K562 (cell line): ENCODE measurements around the gene ZNF620. TPM values are rescaled to one million over a fixed set of nuclear protein-coding genes. Genes with fewer than 3 reads are reported as not detected.
A peak's percentile ranks its signal among the peaks of the same experiment; 100 is the strongest.

Experiments
- ADNP ChIP-seq: fragments of 200-800 bp; sonication (Bioruptor generic); IDR thresholded peaks from 2 replicates; pipeline ENCODE4 v1.6.1; 2016; ENCODE audit warnings: missing genetic modification characterization, missing compliant biosample characterization
- BCL6 ChIP-seq: fragments of 250-450 bp; sonication (Bioruptor Pico); IDR thresholded peaks from 2 replicates; pipeline ENCODE4 v1.4.0; 2020
- EWSR1 ChIP-seq: fragments of 450-650 bp; IDR thresholded peaks from 2 replicates; pipeline ENCODE4 v1.6.1; 2018; ENCODE audit warnings: borderline replicate concordance, mild to moderate bottlenecking, low read depth, moderate library complexity; ENCODE audit not compliant: partially characterized antibody
- FOSL1 ChIP-seq: fragments of 200-800 bp; sonication (Bioruptor generic); conservative IDR thresholded peaks from 2 replicates; pipeline ENCODE4 v1.6.1; 2016; ENCODE audit warnings: missing genetic modification characterization, missing compliant biosample characterization
- NFATC3 ChIP-seq: fragments of 450-650 bp; IDR thresholded peaks from 2 replicates; pipeline ENCODE4 v1.6.1; 2017; ENCODE audit warnings: mild to moderate bottlenecking
- POLR2AphosphoS5 ChIP-seq: IDR thresholded peaks from 2 replicates; pipeline ENCODE4 v1.6.1; 2011; ENCODE audit warnings: mild to moderate bottlenecking, low read depth, low read length, moderate library complexity; ENCODE audit not compliant: control insufficient read depth, insufficient read depth
- RHOXF2B ChIP-seq: fragments of 250-450 bp; sonication (Bioruptor Pico); conservative IDR thresholded peaks from 2 replicates; pipeline ENCODE4 v1.5.1; 2021
- SAFB2 ChIP-seq: fragments of 200-400 bp; formaldehyde crosslinking; IDR thresholded peaks from 2 replicates; pipeline ENCODE4 v1.6.1; 2018; ENCODE audit warnings: borderline replicate concordance, low read length, low read depth, moderate library complexity; ENCODE audit not compliant: severe bottlenecking
- TFAM ChIP-seq: fragments of 250-450 bp; sonication (Bioruptor Pico); conservative IDR thresholded peaks from 2 replicates; pipeline ENCODE4 v1.5.0; 2021; ENCODE audit warnings: mild to moderate bottlenecking, moderate library complexity
- TSC22D4 ChIP-seq: fragments of 450-650 bp; IDR thresholded peaks from 2 replicates; pipeline ENCODE4 v1.6.1; 2016; ENCODE audit warnings: missing genetic modification characterization, missing biosample characterization, control low read depth
- ZKSCAN8 ChIP-seq: fragments of 200-800 bp; sonication (Bioruptor generic); IDR thresholded peaks from 2 replicates; pipeline ENCODE4 v1.6.1; 2016; ENCODE audit warnings: missing genetic modification characterization, missing compliant biosample characterization
- ZNF124 ChIP-seq: sonication (generic); formaldehyde crosslinking; IDR thresholded peaks from 2 replicates; pipeline ENCODE4 v1.8.1; 2022; ENCODE audit warnings: missing genetic modification reagents
- polyA plus RNA-seq, 8 experiments: library from polyadenylated mRNA; depleted of rRNA in 4 of 8; stranded (reverse) in 5 of 8; unstranded in 3 of 8; fragments of >200 nt; fragmentation: Nextera tagmentation in 2 of 8; fragmentation: Illumina TruSeq in 1 of 8; extraction: Ambion mirVana in 2 of 8; extraction: Trizol in 1 of 8; gene quantifications; 2 replicates each; pipeline versions ENCODE4 v1.2.1 to v1.2.3, GENCODE V29; 2011 to 2014; ENCODE audit warnings: inconsistent platforms in 1 of 8, missing spikeins in 1 of 8
- total RNA-seq, 7 experiments: library from RNA; depleted of rRNA in 6 of 7; stranded (reverse); fragments of >200 nt in 6 of 7; fragmentation: Illumina TruSeq in 2 of 7; extraction: Trizol in 2 of 7; gene quantifications; 2 replicates each; pipeline versions ENCODE4 v1.2.1 to v1.2.3, GENCODE V29; 2011 to 2021; ENCODE audit warnings: low replicate concordance in 1 of 7
- TF ChIP-seq, protein P1 (sequence below): fragments of 450-650 bp; IDR thresholded peaks from 2 replicates; pipeline ENCODE4 v1.7.1; 2018; ENCODE audit warnings: mild to moderate bottlenecking, low read depth; ENCODE audit not compliant: partially characterized antibody
- TF ChIP-seq, protein P2 (sequence below): sonication (generic); formaldehyde crosslinking; IDR thresholded peaks from 2 replicates; pipeline ENCODE4 v1.8.1; 2023; ENCODE audit warnings: mild to moderate bottlenecking, missing genetic modification reagents, moderate library complexity
- TF ChIP-seq, protein P3 (sequence below): fragments of 450-650 bp; IDR thresholded peaks from 2 replicates; pipeline ENCODE4 v1.7.0; 2016; ENCODE audit warnings: borderline replicate concordance
- TF ChIP-seq, protein P4 (sequence below): fragments of 450-650 bp; IDR thresholded peaks from 2 replicates; pipeline ENCODE4 v1.6.1; 2016; ENCODE audit warnings: missing biosample characterization, missing genetic modification characterization
- TF ChIP-seq, protein P5 (sequence below), 2 experiments: fragments of 450-650 bp in 1 of 2; IDR thresholded peaks; 2 replicates each; pipeline ENCODE4 v1.6.1; 2011 to 2017; ENCODE audit warnings: low read depth in 2 of 2, antibody characterized with exemption in 1 of 2, borderline replicate concordance in 1 of 2, low read length in 1 of 2, mild to moderate bottlenecking in 1 of 2, mixed read lengths in 1 of 2; ENCODE audit not compliant: control insufficient read depth in 1 of 2

Gene ZNF620
- total and polyA plus RNA-seq, 9 of the 15 experiments (the other 6 are each of a cell fraction or from before 2014, with no cell fraction given), result 1.2 to 5.5 (median 3.3) TPM

DNA sequence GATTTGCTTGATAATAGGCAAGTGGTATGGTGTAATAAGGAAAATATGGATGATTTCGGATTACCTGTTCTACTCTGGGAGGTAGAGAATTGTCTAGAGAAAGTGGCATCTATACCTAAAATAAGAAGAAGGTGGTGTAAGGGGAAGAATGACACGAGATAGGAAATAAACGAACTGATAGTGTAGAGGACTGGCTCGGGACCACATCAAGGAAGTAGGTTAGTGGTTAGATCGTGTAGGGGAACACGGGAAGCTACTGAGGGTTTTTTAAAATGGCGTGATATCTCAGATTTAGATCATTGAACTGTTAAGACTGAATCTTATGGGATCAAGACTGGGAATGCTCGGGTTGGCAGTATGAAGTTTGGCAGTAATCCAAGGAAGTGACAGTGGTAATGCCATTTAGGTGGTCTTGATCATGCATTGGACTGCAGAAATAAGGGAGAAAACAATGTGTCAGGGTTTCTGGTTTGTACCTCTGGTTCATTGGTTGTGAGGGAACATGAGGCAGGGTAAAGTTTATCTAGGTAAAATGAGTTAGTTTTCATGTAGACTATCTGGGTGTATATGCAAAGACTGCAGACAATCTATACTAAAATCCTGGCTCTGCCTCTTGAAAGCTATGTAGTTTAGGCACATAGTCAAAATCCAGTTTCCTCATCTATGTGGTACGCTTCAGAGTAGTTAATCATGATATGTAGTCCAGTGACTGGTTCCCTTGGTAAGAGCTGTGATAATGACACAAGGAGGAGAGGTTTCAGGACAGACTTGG lies 41.3 kb upstream of the ZNF620 start (continued):
- TF ChIP-seq, protein P1, sequence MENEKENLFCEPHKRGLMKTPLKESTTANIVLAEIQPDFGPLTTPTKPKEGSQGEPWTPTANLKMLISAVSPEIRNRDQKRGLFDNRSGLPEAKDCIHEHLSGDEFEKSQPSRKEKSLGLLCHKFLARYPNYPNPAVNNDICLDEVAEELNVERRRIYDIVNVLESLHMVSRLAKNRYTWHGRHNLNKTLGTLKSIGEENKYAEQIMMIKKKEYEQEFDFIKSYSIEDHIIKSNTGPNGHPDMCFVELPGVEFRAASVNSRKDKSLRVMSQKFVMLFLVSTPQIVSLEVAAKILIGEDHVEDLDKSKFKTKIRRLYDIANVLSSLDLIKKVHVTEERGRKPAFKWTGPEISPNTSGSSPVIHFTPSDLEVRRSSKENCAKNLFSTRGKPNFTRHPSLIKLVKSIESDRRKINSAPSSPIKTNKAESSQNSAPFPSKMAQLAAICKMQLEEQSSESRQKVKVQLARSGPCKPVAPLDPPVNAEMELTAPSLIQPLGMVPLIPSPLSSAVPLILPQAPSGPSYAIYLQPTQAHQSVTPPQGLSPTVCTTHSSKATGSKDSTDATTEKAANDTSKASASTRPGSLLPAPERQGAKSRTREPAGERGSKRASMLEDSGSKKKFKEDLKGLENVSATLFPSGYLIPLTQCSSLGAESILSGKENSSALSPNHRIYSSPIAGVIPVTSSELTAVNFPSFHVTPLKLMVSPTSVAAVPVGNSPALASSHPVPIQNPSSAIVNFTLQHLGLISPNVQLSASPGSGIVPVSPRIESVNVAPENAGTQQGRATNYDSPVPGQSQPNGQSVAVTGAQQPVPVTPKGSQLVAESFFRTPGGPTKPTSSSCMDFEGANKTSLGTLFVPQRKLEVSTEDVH, result no peak
- TF ChIP-seq BCL6 (CRISPR knock-in tag), result no peak
- no peak for TF ChIP-seq SAFB2
- no peak for TF ChIP-seq ADNP (tag)
- no peak for TF ChIP-seq ZKSCAN8 (CRISPR knock-in tag)
- TF ChIP-seq POLR2AphosphoS5, result peak; percentile 26; the same call in 1 of the 2 replicates
- peak; percentile 63; the same call in 1 of the 2 replicates for TF ChIP-seq NFATC3
- no peak for TF ChIP-seq ZNF124 (CRISPR knock-in tag)
- TF ChIP-seq RHOXF2B (CRISPR knock-in tag), result no peak
- TF ChIP-seq, protein P2, sequence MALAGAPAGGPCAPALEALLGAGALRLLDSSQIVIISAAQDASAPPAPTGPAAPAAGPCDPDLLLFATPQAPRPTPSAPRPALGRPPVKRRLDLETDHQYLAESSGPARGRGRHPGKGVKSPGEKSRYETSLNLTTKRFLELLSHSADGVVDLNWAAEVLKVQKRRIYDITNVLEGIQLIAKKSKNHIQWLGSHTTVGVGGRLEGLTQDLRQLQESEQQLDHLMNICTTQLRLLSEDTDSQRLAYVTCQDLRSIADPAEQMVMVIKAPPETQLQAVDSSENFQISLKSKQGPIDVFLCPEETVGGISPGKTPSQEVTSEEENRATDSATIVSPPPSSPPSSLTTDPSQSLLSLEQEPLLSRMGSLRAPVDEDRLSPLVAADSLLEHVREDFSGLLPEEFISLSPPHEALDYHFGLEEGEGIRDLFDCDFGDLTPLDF (CRISPR knock-in tag), result no peak
- no peak for TF ChIP-seq TSC22D4
- TF ChIP-seq, protein P3, sequence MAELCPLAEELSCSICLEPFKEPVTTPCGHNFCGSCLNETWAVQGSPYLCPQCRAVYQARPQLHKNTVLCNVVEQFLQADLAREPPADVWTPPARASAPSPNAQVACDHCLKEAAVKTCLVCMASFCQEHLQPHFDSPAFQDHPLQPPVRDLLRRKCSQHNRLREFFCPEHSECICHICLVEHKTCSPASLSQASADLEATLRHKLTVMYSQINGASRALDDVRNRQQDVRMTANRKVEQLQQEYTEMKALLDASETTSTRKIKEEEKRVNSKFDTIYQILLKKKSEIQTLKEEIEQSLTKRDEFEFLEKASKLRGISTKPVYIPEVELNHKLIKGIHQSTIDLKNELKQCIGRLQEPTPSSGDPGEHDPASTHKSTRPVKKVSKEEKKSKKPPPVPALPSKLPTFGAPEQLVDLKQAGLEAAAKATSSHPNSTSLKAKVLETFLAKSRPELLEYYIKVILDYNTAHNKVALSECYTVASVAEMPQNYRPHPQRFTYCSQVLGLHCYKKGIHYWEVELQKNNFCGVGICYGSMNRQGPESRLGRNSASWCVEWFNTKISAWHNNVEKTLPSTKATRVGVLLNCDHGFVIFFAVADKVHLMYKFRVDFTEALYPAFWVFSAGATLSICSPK, result no peak
- TF ChIP-seq, protein P4, sequence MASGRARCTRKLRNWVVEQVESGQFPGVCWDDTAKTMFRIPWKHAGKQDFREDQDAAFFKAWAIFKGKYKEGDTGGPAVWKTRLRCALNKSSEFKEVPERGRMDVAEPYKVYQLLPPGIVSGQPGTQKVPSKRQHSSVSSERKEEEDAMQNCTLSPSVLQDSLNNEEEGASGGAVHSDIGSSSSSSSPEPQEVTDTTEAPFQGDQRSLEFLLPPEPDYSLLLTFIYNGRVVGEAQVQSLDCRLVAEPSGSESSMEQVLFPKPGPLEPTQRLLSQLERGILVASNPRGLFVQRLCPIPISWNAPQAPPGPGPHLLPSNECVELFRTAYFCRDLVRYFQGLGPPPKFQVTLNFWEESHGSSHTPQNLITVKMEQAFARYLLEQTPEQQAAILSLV (tag), result no peak
- TF ChIP-seq TFAM (CRISPR knock-in tag), result no peak
- no peak for TF ChIP-seq FOSL1 (tag)
- TF ChIP-seq, protein P5, sequence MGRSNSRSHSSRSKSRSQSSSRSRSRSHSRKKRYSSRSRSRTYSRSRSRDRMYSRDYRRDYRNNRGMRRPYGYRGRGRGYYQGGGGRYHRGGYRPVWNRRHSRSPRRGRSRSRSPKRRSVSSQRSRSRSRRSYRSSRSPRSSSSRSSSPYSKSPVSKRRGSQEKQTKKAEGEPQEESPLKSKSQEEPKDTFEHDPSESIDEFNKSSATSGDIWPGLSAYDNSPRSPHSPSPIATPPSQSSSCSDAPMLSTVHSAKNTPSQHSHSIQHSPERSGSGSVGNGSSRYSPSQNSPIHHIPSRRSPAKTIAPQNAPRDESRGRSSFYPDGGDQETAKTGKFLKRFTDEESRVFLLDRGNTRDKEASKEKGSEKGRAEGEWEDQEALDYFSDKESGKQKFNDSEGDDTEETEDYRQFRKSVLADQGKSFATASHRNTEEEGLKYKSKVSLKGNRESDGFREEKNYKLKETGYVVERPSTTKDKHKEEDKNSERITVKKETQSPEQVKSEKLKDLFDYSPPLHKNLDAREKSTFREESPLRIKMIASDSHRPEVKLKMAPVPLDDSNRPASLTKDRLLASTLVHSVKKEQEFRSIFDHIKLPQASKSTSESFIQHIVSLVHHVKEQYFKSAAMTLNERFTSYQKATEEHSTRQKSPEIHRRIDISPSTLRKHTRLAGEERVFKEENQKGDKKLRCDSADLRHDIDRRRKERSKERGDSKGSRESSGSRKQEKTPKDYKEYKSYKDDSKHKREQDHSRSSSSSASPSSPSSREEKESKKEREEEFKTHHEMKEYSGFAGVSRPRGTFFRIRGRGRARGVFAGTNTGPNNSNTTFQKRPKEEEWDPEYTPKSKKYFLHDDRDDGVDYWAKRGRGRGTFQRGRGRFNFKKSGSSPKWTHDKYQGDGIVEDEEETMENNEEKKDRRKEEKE (IDR thresholded peaks at IDR 0.05; ENCODE audit: borderline replicate concordance in 1 of 2, control insufficient read depth in 1 of 2, low read depth in 2 of 2, low read length in 1 of 2), result 0 out of 4 replicates have a peak, but pooled peaks have one; percentile 14 to 24
- peak; percentile 87 for TF ChIP-seq EWSR1
